Endothelial cell of umbilical vein (primary cell): ENCODE measurements around the gene BAZ1A. TPM values are rescaled to one million over a fixed set of nuclear protein-coding genes. Genes with fewer than 3 reads are reported as not detected.

ENCODE experiments used
- BruUV-seq: library from RNA; stranded (reverse); fragments of 400-500 nt; replicated peaks from 2 replicates; lab custom pipeline; 2021; lab: Mats Ljungman, UMichigan
- CTCF ChIA-PET: fragments of 300-600, 350-600 bp; sonication (Branson Sonifier 250); formaldehyde crosslinking; loops from one replicate; lab custom pipeline; 2021; ENCODE audit warnings: antibody characterized with exemption, inconsistent platforms; lab: Charles Lee
- POLR2A ChIA-PET: fragments of 300-600, 350-600 bp; sonication (Branson Sonifier 250); formaldehyde crosslinking; loops from one replicate; lab custom pipeline; 2021; ENCODE audit warnings: antibody characterized with exemption, inconsistent platforms; lab: Charles Lee
- DNase-seq: peaks from one replicate; pipeline ENCODE4 v3.0.0-alpha.2; 2011; ENCODE audit warnings: low read depth, low spot score
- FAIRE-seq: peaks from 2 replicates; lab custom pipeline; 2011; peaks lifted over from hg19 to GRCh38; lab: Jason Lieb, UNC
- H2AFZ ChIP-seq: 2 replicates; pipeline ENCODE4 v1.6.0; 2012; ENCODE audit warnings: low read depth, low read length, control low read depth, inconsistent platforms
- H3K27ac ChIP-seq: 2 replicates; pipeline ENCODE4 v1.5.1; 2011; ENCODE audit warnings: low read depth, mild to moderate bottlenecking, control low read depth, low read length, moderate library complexity; ENCODE audit not compliant: insufficient read depth
- H3K27me3 ChIP-seq, 2 experiments: 2 replicates each; pipeline versions ENCODE4 v1.6.0 to v1.6.1; 2011; ENCODE audit warnings: low read length in 2 of 2, mixed read lengths in 1 of 2; ENCODE audit not compliant: control insufficient read depth in 2 of 2, insufficient read depth in 2 of 2
- H3K36me3 ChIP-seq, 2 experiments: 2 replicates in 1 of 2; 3 replicates in 1 of 2; pipeline ENCODE4 v1.5.1; 2011; ENCODE audit warnings: low read length in 2 of 2, mild to moderate bottlenecking in 1 of 2, moderate library complexity in 1 of 2; ENCODE audit not compliant: control insufficient read depth in 2 of 2, insufficient read depth in 2 of 2; ENCODE audit errors: extremely low read depth in 1 of 2
- H3K4me1 ChIP-seq: 3 replicates; pipeline ENCODE4 v1.5.1; 2011; ENCODE audit warnings: mild to moderate bottlenecking, low read length; ENCODE audit not compliant: control insufficient read depth, insufficient read depth; ENCODE audit errors: extremely low read depth
- H3K4me2 ChIP-seq: 2 replicates; pipeline ENCODE4 v1.6.1; 2011; ENCODE audit warnings: low read length, control low read depth, mixed read lengths; ENCODE audit not compliant: insufficient read depth
- H3K4me3 ChIP-seq, 3 experiments: fragments of 200-600 bp in 1 of 3; sonication (generic), shearing (Covaris generic) in 1 of 3; replicated peaks in 1 of 3; 2 replicates each; pipeline ENCODE4 v1.5.1; 2011 to 2016; ENCODE audit warnings: control low read depth in 3 of 3, low read length in 3 of 3, mild to moderate bottlenecking in 2 of 3, inconsistent platforms in 1 of 3, low read depth in 1 of 3, moderate library complexity in 1 of 3; ENCODE audit not compliant: insufficient read depth in 1 of 3
- H3K79me2 ChIP-seq: 2 replicates; pipeline ENCODE4 v1.6.0; 2012; ENCODE audit warnings: low read length, inconsistent platforms; ENCODE audit not compliant: control insufficient read depth, insufficient read depth
- H3K9ac ChIP-seq: replicated peaks from 2 replicates; pipeline ENCODE3; 2011; ENCODE audit warnings: low read length, control low read depth; ENCODE audit not compliant: insufficient read depth; ENCODE audit errors: extremely low read depth
- H3K9me1 ChIP-seq: replicated peaks from 3 replicates; pipeline ENCODE4 v1.6.0; 2011; ENCODE audit warnings: mild to moderate bottlenecking, low read length; ENCODE audit not compliant: control insufficient read depth, insufficient read depth; ENCODE audit errors: extremely low read depth
- H3K9me3 ChIP-seq: replicated peaks from 2 replicates; pipeline ENCODE4 v1.5.1; 2012; ENCODE audit warnings: low read length, inconsistent platforms; ENCODE audit not compliant: control insufficient read depth, insufficient read depth
- H4K20me1 ChIP-seq: replicated peaks from 2 replicates; pipeline ENCODE3; 2011; ENCODE audit warnings: mild to moderate bottlenecking, low read length; ENCODE audit not compliant: control insufficient read depth, insufficient read depth; ENCODE audit errors: extremely low read depth
- CTCF ChIP-seq, 2 donors: IDR thresholded peaks; 1 replicate in 1 of 2; 2 replicates in 1 of 2; pipeline ENCODE4 v1.5.1; 2011; ENCODE audit warnings: low read length in 2 of 2, mild to moderate bottlenecking in 2 of 2, moderate library complexity in 2 of 2, control low read depth in 1 of 2, inconsistent platforms in 1 of 2, low read depth in 1 of 2; ENCODE audit not compliant: insufficient read depth in 1 of 2; ENCODE audit errors: extremely low read depth in 1 of 2
- EZH2 ChIP-seq: IDR thresholded peaks from 2 replicates; pipeline ENCODE4 v1.6.1; 2012; ENCODE audit warnings: borderline replicate concordance, low read depth, mild to moderate bottlenecking, moderate library complexity, low read length, inconsistent platforms; ENCODE audit not compliant: severe bottlenecking
- FOS ChIP-seq: IDR thresholded peaks from 2 replicates; pipeline ENCODE4 v1.6.1; 2011; ENCODE audit warnings: mild to moderate bottlenecking, low read length, moderate library complexity, borderline replicate concordance; ENCODE audit not compliant: insufficient read depth
- GATA2 ChIP-seq: IDR thresholded peaks from 2 replicates; pipeline ENCODE4 v1.7.0; 2011; ENCODE audit warnings: low read depth, mild to moderate bottlenecking, moderate library complexity, mixed read lengths, low read length; ENCODE audit not compliant: insufficient read length, insufficient read depth
- JUN ChIP-seq: IDR thresholded peaks from 2 replicates; pipeline ENCODE4 v1.6.1; 2011; ENCODE audit warnings: borderline replicate concordance, low read depth; ENCODE audit not compliant: insufficient read length, insufficient read depth
- MAX ChIP-seq: IDR thresholded peaks from 2 replicates; pipeline ENCODE4 v1.6.1; 2011; ENCODE audit not compliant: insufficient read depth, insufficient read length
- MYC ChIP-seq: IDR thresholded peaks from one replicate; pipeline ENCODE4 v1.6.1; 2011; ENCODE audit warnings: mild to moderate bottlenecking, low read depth, low read length
- POLR2A ChIP-seq: IDR thresholded peaks from 2 replicates; pipeline ENCODE4 v1.6.1; 2012; ENCODE audit warnings: low read depth, mild to moderate bottlenecking, control low read depth, low read length
- POLR2AphosphoS5 ChIP-seq: IDR thresholded peaks from 2 replicates; pipeline ENCODE4 v1.6.1; 2012; ENCODE audit warnings: low read depth, mild to moderate bottlenecking, control low read depth, low read length, moderate library complexity; ENCODE audit not compliant: insufficient read depth
- dilution Hi-C: fragments of 300-500 bp; cut with MboI; formaldehyde crosslinking; loops from one replicate; pipeline ENCODE4 v1.15.0; 2019; ENCODE audit warnings: low sequenced_read_pairs; ENCODE audit not compliant: extremely low pct_ligation_motif_present
- intact Hi-C: fragments of 100-400 bp; cut with micrococcal nuclease; formaldehyde crosslinking; loops from one replicate; pipeline ENCODE4 v1.10.0; 2022
- polyA plus RNA-seq, 4 experiments: library from polyadenylated mRNA; depleted of rRNA in 3 of 4; stranded (reverse) in 3 of 4; unstranded in 1 of 4; fragments of >200 nt; gene quantifications; 2 replicates each; pipeline versions ENCODE4 v1.2.1 to v1.2.3, GENCODE V29; 2011 to 2012; ENCODE audit warnings: missing spikeins in 1 of 4
- total RNA-seq: library from RNA; stranded (reverse); gene quantifications from 2 replicates; pipeline ENCODE4 v1.2.3, GENCODE V29; 2021

BAZ1A gene
- total and polyA plus RNA-seq, 2 donors (not counting 3 experiments of a cell fraction or from before 2014, with no cell fraction given), result 15.2 to 52.1 TPM

DNA sequence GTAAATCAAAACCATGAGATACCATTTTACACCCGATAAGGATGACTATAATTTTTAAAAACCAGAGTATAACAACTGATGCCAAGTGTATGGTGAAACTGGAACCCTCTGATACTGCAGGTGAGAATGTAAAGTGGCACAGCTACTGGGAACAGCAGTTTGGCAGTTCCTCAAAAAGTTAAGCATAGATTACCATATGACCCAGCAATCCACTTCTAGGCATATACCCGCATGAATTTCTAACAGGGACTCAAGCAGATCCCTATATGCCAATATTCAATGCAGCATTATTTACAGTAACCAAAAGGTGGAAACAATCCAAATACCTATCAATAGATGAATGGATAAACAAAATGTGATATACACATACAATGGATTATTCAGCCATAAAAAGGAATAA lies 57.4 kb downstream of the BAZ1A start:
- DNase-seq, result no peak
- BruUV-seq, result no TSS peak

More for the DNA sequence above, 57.4 kb downstream of the BAZ1A start:
- Histone ChIP-seq H3K79me2 (peaks cover 28% of the 10 kb centered on the region), H3K4me2 (no peak overlapping the region), H4K20me1 (no peaks in the 10 kb centered on the region), H3K36me3 (peaks cover 2 to 5% of the 10 kb centered on the region in 2 experiments), H3K4me1 (no peaks in the 10 kb centered on the region), H3K27me3 (no peaks in the 10 kb centered on the region), H3K4me3 (no peak overlapping the region), H2AFZ (no peak overlapping the region), H3K9me3 (no peaks in the 10 kb centered on the region), H3K9me1 (no peaks in the 10 kb centered on the region), H3K27ac (no peak overlapping the region), H3K9ac (no peak overlapping the region)
- no peak for FAIRE-seq
- TF ChIP-seq MAX, result no peak
- TF ChIP-seq POLR2A, result no peak
- TF ChIP-seq GATA2, result no peak
- TF ChIP-seq JUN, result no peak
- no peak for TF ChIP-seq POLR2AphosphoS5
- TF ChIP-seq CTCF (IDR thresholded peaks at IDR 0.05; ENCODE audit: extremely low read depth in 1 of 2, insufficient read depth in 1 of 2, low read depth in 1 of 2, low read length in 2 of 2), result no peak
- TF ChIP-seq MYC, result no peak
- no peak for TF ChIP-seq FOS
- TF ChIP-seq EZH2, result no peak
- ChIA-PET CTCF (no interaction called here), POLR2A (no interaction called here)
- intact Hi-C loops (no loop called here), dilution Hi-C loops (no loop called here)
